Osteoblast (primary cell): ENCODE measurements around the gene BDKRB2. TPM values are rescaled to one million over a fixed set of nuclear protein-coding genes. Genes with fewer than 3 reads are reported as not detected.

Experiments
- DNase-seq: peaks from one replicate; pipeline ENCODE4 v3.0.0; 2011; ENCODE audit warnings: low spot score, mixed read lengths; ENCODE audit not compliant: insufficient read length; ENCODE audit errors: missing footprints
- H2AFZ ChIP-seq: 2 replicates; pipeline ENCODE4 v1.6.0; 2011; ENCODE audit warnings: mild to moderate bottlenecking, low read length
- H3K27ac ChIP-seq: 2 replicates; pipeline ENCODE4 v1.5.1; 2011; ENCODE audit warnings: mild to moderate bottlenecking, low read depth, low read length, moderate library complexity
- H3K27me3 ChIP-seq: 2 replicates; pipeline ENCODE4 v1.6.0; 2012; ENCODE audit warnings: mild to moderate bottlenecking, control low read depth, inconsistent platforms, low read length, moderate library complexity; ENCODE audit not compliant: insufficient read depth
- H3K36me3 ChIP-seq: 2 replicates; pipeline ENCODE4 v1.5.1; 2011; ENCODE audit warnings: mild to moderate bottlenecking, low read length, control low read depth, moderate library complexity; ENCODE audit not compliant: insufficient read depth
- H3K4me1 ChIP-seq: 2 replicates; pipeline ENCODE4 v1.5.1; 2011; ENCODE audit warnings: mild to moderate bottlenecking, low read length, control low read depth, moderate library complexity; ENCODE audit not compliant: insufficient read depth
- H3K4me2 ChIP-seq: 2 replicates; pipeline ENCODE4 v1.6.0; 2011; ENCODE audit warnings: mild to moderate bottlenecking, low read length; ENCODE audit not compliant: insufficient read depth
- H3K4me3 ChIP-seq: fragments of 200-600 bp; sonication (generic); 3 replicates; pipeline ENCODE4 v1.5.1; 2012; ENCODE audit warnings: mild to moderate bottlenecking, low read length, inconsistent platforms; ENCODE audit not compliant: insufficient read depth
- H3K79me2 ChIP-seq: 2 replicates; pipeline ENCODE4 v1.6.0; 2012; ENCODE audit warnings: mild to moderate bottlenecking, low read length, control low read depth, inconsistent platforms; ENCODE audit not compliant: insufficient read depth
- H3K9me3 ChIP-seq: 2 replicates; pipeline ENCODE4 v1.5.1; 2011; ENCODE audit warnings: low read depth, low read length, control low read depth
- H4K20me1 ChIP-seq: 2 replicates; pipeline ENCODE4 v1.6.0; 2012; ENCODE audit warnings: mild to moderate bottlenecking, low read length, control low read depth; ENCODE audit not compliant: insufficient read depth
- CTCF ChIP-seq: IDR thresholded peaks from 2 replicates; pipeline ENCODE4 v1.5.1; 2011; ENCODE audit warnings: mild to moderate bottlenecking, low read depth, low read length, moderate library complexity; ENCODE audit errors: extremely low read depth
- total RNA-seq: library from RNA; depleted of rRNA; stranded (reverse); fragments of >200 nt; gene quantifications from 2 replicates; pipeline ENCODE4 v1.2.3, GENCODE V29; 2012

The BDKRB2 gene
- total RNA-seq, 1 donor, result 7.6 TPM

GRCh38 chr14:96281486-96281885 is 76.8 kb downstream of the BDKRB2 start:
- H3K4me2 ChIP-seq, result no peak overlapping the region
- no peak for DNase-seq
- H4K20me1 ChIP-seq, result no peaks in the 10 kb centered on the region
- H3K36me3 ChIP-seq, result peaks cover 10% of the 10 kb centered on the region
- H3K79me2 ChIP-seq, result no peaks in the 10 kb centered on the region
- no peaks in the 10 kb centered on the region for H3K4me1 ChIP-seq
- no peak overlapping the region for H3K27ac ChIP-seq
- H3K4me3 ChIP-seq, result no peak overlapping the region
- H2AFZ ChIP-seq, result no peak overlapping the region
- no peaks in the 10 kb centered on the region for H3K27me3 ChIP-seq
- TF ChIP-seq CTCF, result no peak
- peaks cover 6% of the 10 kb centered on the region for H3K9me3 ChIP-seq

GRCh38 chr14:96284008-96284407 is 79.4 kb downstream of the BDKRB2 start:
- H3K36me3 ChIP-seq, result peaks cover 12% of the 10 kb centered on the region
- no peaks in the 10 kb centered on the region for H4K20me1 ChIP-seq
- no peak for DNase-seq
- no peaks in the 10 kb centered on the region for H3K4me1 ChIP-seq
- no peak overlapping the region for H2AFZ ChIP-seq
- H3K9me3 ChIP-seq, result no peaks in the 10 kb centered on the region
- TF ChIP-seq CTCF, result no peak
- H3K4me3 ChIP-seq, result no peak overlapping the region
- H3K4me2 ChIP-seq, result no peak overlapping the region
- H3K27ac ChIP-seq, result no peak overlapping the region
- H3K79me2 ChIP-seq, result no peaks in the 10 kb centered on the region
- H3K27me3 ChIP-seq, result no peaks in the 10 kb centered on the region

DNA sequence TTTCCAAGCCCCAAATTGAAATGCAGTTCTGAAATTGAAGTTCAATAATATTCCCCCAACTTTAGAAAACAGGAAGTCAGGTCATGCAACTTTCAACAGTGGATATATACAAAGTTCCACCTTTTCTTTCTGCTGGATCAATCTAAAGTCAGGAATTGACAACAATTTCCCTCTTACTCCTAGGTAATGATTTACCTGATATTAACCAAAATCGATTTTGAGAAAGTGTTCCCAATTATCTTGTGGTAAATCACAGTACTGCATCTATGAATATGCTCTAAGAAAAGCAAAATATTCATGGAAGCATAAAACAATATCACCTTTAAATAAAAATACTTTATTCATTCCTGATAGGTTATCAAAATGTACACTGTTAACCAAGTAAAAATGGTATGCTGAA is 79.8 kb downstream of the BDKRB2 start:
- no peak overlapping the region for H2AFZ ChIP-seq
- peaks cover 16% of the 10 kb centered on the region for H3K36me3 ChIP-seq
- DNase-seq, result no peak
- no peaks in the 10 kb centered on the region for H3K79me2 ChIP-seq
- no peaks in the 10 kb centered on the region for H3K9me3 ChIP-seq
- TF ChIP-seq CTCF, result no peak
- no peak overlapping the region for H3K4me2 ChIP-seq
- no peak overlapping the region for H3K4me3 ChIP-seq
- no peaks in the 10 kb centered on the region for H4K20me1 ChIP-seq
- H3K27me3 ChIP-seq, result no peaks in the 10 kb centered on the region
- H3K4me1 ChIP-seq, result no peaks in the 10 kb centered on the region
- no peak overlapping the region for H3K27ac ChIP-seq

DNA sequence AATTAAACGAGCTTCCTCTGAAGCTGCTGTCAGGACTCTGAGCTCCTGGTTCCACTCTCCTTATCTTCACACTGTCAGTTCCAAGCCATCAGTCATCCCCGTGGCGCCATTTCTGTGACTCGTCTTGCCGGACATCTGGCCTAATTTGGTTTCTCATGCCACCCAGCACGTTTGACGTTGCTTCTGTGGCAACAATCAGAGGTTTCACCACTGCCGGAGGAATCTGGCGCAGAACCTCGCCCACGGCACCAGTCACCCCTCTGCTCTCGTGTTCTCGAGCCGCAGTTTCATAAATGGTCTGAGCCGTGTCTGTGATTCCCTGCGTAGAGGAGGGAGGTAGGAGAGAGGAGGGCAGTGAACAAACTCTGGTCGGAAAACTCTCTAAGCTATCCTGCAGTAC is 81.0 kb downstream of the BDKRB2 start:
- no peak for TF ChIP-seq CTCF
- H3K4me3 ChIP-seq, result no peak overlapping the region
- no peaks in the 10 kb centered on the region for H4K20me1 ChIP-seq
- DNase-seq, result peak; percentile 23
- no peak overlapping the region for H2AFZ ChIP-seq
- no peak overlapping the region for H3K27ac ChIP-seq
- no peaks in the 10 kb centered on the region for H3K79me2 ChIP-seq
- H3K9me3 ChIP-seq, result no peaks in the 10 kb centered on the region
- H3K4me1 ChIP-seq, result no peaks in the 10 kb centered on the region
- H3K27me3 ChIP-seq, result no peaks in the 10 kb centered on the region
- H3K4me2 ChIP-seq, result no peak overlapping the region
- H3K36me3 ChIP-seq, result peaks cover 29% of the 10 kb centered on the region
